Tibial nerve (tissue), 4 donors: ENCODE measurements around the gene SPATA16.

Experiments used
- CTCF ChIP-seq, 5 experiments: fragments of 200-600 bp in 3 of 5; fragments of 450-650 bp in 2 of 5; sonication (generic) in 3 of 5; IDR thresholded peaks; one replicate each; pipeline ENCODE4 v1.5.1; 2016 to 2019; ENCODE audit warnings: antibody characterized with exemption in 5 of 5, mild to moderate bottlenecking in 3 of 5, moderate library complexity in 2 of 5
- EP300 ChIP-seq, 2 donors: sonication (generic); formaldehyde crosslinking; IDR thresholded peaks; one replicate each; pipeline ENCODE4 v1.6.1; 2017; ENCODE audit warnings: antibody characterized with exemption in 2 of 2, mild to moderate bottlenecking in 1 of 2

DNA sequence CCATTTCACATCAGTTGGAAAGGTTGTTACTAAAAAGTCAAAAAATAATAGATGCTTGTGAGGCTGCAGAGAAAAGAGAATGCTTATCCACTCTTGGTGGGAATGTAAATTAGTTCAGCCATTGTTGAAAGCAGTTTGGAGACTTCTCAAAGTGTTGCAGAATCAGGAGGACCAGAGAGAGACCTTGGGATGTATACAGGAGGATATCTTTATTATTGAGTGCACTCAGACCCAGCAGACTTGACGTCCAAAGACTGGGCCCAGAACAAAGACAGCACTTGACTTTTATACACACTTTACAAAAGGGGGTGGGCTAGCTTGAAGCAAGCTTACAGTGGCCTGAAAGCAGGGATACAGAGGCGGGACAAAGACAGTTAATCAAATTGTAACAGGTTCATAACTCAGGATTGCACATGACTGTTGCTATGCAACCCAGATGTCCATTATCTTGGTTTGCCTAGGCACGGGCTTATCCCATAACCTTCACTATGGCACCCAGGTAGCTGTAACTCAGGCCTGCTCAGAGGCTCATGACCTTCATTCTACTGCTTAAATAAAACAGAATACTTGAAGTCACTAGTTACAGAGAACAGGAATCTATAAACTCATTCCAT lies 127.7 kb downstream of the SPATA16 start:
- TF ChIP-seq EP300 (IDR thresholded peaks at IDR 0.05) (no peak), CTCF (IDR thresholded peaks at IDR 0.05) (no peak)
